Measurements from ENCODE around the gene HOXA2.

HOXA2 gene

GRCh38 chr7:27097686-27098577 is 4.6 kb downstream of the HOXA2 start:
- TF ChIP-seq, protein P1, sequence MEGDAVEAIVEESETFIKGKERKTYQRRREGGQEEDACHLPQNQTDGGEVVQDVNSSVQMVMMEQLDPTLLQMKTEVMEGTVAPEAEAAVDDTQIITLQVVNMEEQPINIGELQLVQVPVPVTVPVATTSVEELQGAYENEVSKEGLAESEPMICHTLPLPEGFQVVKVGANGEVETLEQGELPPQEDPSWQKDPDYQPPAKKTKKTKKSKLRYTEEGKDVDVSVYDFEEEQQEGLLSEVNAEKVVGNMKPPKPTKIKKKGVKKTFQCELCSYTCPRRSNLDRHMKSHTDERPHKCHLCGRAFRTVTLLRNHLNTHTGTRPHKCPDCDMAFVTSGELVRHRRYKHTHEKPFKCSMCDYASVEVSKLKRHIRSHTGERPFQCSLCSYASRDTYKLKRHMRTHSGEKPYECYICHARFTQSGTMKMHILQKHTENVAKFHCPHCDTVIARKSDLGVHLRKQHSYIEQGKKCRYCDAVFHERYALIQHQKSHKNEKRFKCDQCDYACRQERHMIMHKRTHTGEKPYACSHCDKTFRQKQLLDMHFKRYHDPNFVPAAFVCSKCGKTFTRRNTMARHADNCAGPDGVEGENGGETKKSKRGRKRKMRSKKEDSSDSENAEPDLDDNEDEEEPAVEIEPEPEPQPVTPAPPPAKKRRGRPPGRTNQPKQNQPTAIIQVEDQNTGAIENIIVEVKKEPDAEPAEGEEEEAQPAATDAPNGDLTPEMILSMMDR (conservative IDR thresholded peaks at IDR 0.05; ENCODE audit: low read length): 0 out of 2 replicates have a peak, but pooled peaks have one; percentile 14
- no peak for DNase-seq (ENCODE audit: low read depth)
- peak overlapping the region; percentile 93 for H3K4me3 ChIP-seq (ENCODE audit: low read length)

- DNase-seq (ENCODE audit: low read depth): peak; percentile 59
- H3K4me3 ChIP-seq (ENCODE audit: low read length): peak overlapping the region; percentile 93
- TF ChIP-seq, protein P1 (conservative IDR thresholded peaks at IDR 0.05; ENCODE audit: low read length): 0 out of 2 replicates have a peak, but pooled peaks have one; percentile 4
Measured at GRCh38 chr7:27096768-27097514, 5.5 kb downstream of the HOXA2 start.

DNA sequence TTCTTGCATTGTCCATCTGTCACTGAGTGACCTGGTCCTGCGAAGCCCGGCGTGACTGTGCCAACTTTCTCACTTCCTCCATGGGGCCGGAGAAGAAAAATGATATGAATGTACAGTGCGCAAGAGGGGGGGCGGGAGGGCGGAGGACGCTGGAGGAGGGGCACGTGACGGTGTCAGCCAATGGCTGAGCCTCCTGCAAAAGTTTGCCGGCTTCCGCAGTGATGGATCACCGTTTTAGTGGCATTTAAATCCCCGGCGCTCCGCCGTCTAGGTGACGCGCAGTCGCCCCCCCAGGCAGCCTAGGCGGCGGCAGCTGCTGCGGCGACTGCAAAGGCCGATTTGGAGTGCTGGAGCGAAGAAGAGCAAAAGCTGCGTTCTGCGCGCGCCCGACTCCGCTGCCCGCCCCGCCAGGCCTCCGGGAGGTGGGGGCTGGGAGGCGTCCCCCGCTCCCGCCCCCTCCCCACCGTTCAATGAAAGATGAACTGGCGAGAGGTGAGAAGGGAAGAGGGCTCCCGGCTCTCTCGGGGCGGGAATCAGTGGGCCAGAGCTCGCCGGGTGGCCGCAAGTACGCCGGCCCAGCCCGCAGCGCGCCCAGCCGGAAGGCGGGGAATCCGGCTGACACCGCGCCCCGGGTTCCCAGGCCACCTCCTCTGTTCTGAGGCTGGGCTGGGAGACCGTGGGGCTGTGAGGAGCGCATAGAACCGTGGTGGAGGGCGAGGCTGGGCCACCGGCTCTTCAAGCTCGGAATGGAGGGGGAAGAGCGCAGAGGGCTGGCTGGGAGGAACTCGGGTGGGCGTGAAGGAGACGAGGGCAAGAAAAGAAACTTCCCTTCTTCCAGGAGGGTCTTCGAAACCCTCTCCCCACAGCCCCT is 6.4 kb downstream of the HOXA2 start, which contains the start of gene HOXA1:
HOXA1 (minus strand) TSS at position 104 of the 871 bp plus-strand sequence; CDS start at position 16, 88 bp downstream.
- DNase-seq (ENCODE audit: low read depth): peak; percentile 93
- H3K4me3 ChIP-seq (ENCODE audit: low read length): peak within 1 kb of the TSS; percentile 93
- TF ChIP-seq, protein P1 (conservative IDR thresholded peaks at IDR 0.05; ENCODE audit: low read length): no peak

- TF ChIP-seq, protein P1 (conservative IDR thresholded peaks at IDR 0.05; ENCODE audit: low read length): no peak
- DNase-seq (ENCODE audit: low read depth): no peak
- H3K4me3 ChIP-seq (ENCODE audit: low read length): peak overlapping the region; percentile 93
Measured at GRCh38 chr7:27095050-27095896, 7.2 kb downstream of the HOXA2 start.

GRCh38 chr7:27094304-27095049 is 8.0 kb downstream of the HOXA2 start:
- H3K4me3 ChIP-seq (ENCODE audit: low read length): peak overlapping the region; percentile 93
- TF ChIP-seq, protein P1 (conservative IDR thresholded peaks at IDR 0.05; ENCODE audit: low read length): no peak
- DNase-seq (ENCODE audit: low read depth): no peak

All from AG10803 (cell line).